ENCODE data around the gene SIPA1.
A peak's percentile ranks its signal among the peaks of the same experiment; 100 is the strongest.
"Not testable (repeated sequence)": the region's sequence is repeated elsewhere in the genome, so short reads cannot be mapped to it uniquely, and the experiment has no call there.

Gene SIPA1

DNA sequence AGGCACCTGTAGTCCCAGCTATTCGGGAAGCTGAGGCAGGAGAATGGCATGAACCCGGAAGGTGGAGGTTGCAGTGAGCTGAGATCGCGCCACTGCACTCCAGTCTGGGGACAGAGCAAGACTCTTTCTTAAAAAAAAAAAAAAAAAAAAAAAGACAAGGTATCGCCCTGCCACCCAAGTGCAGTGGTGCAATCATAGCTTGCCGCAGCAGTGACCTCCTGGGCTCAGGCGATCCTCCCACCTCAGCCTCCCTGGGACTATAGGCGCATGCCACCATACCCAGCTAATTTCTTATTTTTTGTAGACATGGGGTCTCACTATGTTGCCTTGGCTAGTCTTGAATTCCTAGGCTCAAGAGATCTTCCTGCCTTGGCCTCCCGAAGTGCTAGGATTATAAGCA, 23.0 kb downstream of the SIPA1 start:
- not testable (repeated sequence) for DNase-seq

DNA sequence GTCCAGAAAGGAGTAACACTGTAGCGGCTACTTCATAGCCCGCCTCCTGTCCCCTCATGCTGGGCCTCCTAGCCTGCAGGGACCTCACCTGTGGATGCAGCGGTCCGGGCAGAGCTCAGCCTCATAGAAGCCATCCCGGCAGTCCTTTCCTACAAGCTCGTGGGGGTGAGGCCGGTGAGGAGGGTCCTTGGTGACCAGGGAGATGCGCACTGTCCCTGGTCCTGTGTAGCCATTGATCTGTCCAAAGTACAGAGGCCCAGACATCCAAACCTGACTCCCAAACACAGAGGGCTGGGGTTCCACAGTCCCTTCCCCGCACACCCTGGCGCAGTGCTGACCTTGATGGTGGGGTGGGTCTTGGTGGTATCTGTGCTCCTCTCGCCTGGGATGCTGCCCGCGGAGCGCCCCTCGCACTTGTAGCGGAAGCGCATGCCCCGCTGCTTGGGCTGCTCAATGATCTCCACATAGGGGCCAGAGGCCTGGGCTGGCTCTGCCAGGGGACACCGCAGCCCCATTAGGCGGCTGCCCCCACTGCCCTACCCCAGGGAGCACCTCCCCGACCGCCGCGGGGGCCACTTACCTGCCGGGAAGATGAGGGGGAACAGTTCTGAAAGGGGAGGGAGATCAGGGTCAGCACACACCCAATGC, 23.8 kb downstream of the SIPA1 start:
- DNase-seq: no peak

DNA sequence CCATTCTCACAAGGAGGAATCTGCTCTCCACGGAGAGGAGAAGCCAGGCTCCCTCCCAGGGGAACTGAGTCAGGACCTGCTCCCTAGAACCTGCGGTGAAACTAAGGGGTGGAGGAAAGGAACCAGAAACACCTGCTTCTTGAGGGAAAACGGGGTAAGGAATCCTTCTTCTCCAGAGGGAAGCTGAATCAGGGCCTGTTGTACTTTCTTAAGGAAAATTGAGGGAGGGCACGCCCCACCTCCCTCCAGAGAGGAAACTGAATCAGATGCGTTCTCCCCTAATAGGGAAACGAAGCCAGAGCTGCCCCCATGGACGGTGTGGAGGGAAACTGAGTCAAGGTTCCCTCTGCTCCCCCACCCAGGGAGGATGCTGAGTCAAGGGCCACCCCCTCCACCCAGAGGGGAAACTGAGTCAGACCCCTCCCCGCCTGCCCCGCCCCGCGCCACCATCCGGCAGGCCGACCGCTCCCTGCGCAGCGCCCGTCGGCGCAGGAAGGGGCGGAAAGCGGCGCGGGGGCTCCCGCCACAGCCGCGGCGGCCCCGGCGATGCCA, 24.4 kb downstream of the SIPA1 start:
- DNase-seq: no peak

DNA sequence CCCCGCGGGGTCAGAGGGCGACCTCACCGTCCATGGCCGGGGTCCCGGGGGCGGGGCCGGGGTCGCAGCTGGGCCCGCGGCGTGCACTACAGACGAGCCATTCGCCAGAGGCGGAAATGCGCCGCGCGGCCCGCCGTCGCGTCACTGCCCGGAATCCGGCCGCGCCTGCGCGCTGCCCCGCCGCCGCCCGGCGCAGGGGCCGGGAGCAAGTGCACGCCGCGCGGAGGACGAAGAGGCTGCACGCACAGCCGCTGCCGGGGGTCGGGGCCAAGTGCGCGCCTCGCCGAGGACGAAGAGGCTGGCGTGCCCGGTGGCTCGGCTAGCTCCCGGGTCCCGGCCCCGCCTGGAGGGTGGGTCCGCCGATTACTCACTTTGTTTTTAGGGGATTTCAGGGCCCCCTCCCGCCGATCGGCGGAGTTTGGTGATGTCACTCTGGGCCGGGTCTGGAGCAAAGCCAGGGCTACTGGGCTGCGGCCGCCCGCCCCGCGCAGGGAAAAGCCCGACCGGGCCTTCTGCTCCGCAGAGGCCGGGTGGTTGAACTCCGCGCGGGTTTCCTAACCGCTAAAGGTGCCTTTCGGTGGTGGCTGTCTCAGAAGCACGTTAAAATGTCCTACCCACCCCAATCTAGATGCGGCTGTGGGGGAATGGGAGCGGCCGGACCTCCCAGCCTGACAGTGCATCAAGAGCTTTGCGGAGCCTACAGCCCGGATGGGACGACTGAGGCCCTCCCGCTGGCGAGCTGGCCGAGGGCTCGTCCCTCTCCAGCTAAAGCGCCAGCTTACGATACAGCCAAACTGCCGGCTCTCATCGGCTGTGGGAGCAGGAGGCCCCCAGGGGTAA, 25.1 kb downstream of the SIPA1 start, which contains the start of gene RELA:
Gene RELA, minus strand, starts transcription at position 118 of the 840 bp plus-strand sequence. Its CDS starts 84 bp downstream, at position 34.
- peak; percentile 83 to 92 for DNase-seq

DNA sequence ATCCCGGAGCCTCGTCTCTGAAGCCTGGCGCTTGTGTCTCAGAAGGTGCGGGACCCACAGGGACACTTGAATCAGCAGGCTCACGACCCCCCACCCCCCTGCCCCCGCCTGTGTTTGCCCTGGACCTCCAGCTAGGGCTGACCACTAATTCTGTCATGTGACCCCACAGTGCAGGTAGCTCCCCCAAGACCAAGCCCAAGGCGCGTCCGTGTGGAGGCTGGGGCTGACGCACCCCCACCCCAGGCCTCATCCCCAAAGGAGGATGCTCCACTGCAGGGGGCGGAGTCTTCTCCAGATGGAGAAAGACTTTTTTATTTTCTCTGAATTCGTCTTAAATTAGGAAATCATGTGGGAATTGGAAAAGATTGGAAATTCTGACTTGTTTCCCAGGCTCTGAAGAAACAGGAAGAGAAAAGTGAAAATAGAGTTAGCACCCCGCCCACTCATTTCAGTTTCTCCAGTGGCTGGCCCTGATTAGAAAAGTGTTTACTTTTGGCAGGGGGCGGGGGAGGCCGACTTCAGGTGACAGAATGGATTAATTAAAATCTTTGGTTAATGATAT, 25.8 kb downstream of the SIPA1 start:
- peak; percentile 65 to 69 for DNase-seq

DNA sequence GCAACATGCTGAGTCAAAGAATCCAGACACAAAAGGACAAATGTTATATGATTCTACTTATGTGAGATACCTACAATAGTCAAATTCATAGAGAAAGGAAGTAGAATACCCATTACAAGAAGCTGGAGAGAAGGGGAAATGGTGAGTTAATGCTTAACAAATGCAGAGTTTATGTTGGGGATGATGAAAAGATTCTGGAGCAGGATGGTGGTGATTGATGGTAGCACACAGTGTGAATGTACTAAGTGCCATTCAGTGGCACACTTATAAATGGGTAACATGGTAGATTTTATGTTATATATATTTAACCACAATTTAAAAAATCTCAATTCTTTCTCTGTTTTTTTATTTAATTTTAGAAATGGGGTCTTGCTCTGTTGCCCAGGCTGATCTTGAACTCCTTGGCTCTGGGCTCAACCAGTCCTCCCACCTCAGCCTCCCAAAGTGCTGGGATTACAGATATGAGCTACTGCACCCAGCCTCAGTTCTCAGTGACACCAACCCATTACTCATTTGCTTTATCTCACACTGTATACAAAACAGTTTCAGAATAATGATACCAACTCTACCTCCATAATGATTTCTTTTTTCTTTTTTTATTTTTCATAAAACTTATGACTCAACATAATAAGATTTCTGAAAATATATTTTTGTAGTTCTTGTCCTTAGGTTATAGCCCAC, 34.4 kb downstream of the SIPA1 start:
- peak in 1 of 2 donors; percentile 19 for DNase-seq

DNA sequence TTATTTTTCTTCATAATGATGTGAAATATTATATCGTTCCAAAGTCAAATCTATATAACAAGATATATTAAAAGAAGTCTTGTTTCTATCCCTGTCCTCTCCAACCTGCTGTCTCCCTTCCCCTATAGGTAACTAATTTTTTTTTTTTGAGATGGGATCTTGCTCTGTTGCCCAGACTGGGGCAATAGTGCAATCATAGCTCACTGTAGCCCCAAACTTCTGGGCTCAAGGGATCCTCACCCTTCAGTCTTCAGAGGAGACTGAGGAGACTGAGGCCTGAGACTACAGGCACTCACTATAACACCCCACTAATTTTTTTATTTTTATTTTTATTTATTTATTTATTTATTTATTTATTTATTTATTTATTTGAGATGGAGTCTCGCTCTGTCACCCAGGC, 35.1 kb downstream of the SIPA1 start:
- no peak for DNase-seq

DNA sequence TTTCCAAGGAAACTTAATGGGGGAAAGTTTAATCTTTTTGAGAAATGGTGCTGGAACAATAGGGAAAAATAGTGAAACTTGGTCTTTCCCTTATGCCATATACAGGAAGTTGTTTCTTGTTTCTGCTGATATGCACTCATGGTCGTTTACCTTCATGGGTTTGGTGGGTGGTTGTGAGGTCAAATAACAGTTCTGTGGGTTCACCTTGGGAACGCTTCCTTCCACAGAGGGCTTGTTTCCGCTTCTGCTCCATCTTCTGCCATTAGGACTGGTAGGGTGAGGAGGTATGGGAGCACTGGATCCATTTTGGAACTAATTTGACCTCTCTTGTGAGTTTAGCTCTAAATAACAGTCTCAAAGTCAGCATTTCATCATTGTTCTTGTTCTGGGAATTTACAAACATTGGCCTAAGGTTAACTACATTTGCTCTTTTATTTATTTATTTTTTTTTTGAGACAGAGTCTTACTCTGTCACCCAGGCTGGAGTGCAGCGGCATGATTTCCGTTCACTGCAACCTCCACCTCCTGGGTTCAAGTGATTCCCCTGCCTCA, 42.4 kb downstream of the SIPA1 start:
- DNase-seq: no peak

DNA sequence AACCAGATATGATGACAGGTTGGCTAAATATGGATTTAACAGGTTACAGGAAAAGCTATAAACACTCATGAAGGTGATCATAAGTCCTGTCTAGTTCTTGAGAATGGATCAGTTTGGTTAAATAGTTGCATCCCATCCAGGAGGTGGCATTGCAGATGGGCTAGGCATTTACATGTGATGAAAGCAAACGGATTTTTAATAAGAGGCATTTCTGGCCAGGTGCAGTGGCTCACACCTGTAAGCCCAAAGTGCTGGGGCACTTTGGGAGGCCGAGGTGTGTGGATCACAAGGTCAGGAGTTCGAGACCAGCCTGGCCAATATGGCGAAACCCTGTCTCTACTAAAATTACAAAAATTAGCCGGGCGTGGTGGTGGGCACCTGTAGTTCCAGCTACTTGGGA, 45.6 kb downstream of the SIPA1 start:
- not testable (repeated sequence) for DNase-seq

DNA sequence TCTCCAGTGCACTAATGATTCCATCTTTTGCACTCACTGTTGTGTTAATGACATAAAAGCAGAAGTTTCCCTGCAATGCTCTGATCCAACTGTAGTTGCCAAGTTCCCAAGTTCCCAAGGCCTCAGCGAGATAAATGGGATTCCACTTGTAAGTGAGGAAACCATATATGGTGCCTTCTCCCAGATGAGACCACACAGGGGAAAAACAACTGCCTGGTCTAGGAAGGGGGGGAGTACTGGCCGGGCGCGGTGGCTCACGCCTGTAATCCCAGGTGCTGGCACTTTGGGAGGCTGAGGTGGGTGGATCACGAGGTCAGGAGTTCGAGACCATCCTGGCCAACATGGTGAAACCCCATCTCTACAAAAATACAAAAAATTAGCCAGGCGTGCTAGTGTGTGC, 48.1 kb downstream of the SIPA1 start:
- no peak for DNase-seq

DNA sequence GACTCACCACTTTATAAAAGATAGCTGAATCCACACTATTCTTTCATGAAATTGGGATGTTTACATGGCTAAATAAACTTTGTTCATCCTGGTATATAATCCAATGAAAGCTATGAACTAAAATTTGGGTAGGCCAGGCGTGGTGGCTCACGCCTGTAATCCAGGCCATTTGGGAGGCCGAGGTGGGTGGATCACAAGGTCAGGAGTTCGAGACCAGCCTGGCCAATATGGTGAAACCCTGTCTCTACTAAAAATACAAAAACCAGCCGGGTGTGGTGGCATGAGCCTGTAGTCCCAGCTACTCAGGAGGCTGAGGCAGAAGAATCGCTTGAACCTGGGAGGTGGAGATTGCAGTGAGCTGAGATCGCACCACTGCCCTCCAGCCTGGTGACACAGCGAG, 53.9 kb downstream of the SIPA1 start:
- not testable (repeated sequence) for DNase-seq

DNA sequence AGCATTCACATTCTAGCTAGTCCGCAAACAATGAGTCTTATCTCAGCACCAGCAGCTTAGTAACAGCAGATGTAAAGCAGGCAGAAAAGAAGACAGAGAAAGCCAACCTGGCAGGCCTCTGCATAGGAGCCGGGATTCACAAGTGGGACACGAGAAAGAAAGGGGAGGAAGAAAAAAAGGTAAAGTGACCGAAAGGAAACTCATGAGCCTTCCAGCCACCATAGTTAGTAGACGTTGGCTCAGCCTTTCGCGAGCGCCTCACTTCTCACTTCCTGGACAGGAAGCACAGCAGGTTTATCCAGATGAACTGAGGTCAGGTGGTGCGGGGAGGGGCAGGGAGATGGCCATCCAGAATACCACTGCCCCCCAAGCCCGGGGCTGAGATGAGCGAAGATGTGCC, 54.5 kb downstream of the SIPA1 start:
- no peak for DNase-seq

DNA sequence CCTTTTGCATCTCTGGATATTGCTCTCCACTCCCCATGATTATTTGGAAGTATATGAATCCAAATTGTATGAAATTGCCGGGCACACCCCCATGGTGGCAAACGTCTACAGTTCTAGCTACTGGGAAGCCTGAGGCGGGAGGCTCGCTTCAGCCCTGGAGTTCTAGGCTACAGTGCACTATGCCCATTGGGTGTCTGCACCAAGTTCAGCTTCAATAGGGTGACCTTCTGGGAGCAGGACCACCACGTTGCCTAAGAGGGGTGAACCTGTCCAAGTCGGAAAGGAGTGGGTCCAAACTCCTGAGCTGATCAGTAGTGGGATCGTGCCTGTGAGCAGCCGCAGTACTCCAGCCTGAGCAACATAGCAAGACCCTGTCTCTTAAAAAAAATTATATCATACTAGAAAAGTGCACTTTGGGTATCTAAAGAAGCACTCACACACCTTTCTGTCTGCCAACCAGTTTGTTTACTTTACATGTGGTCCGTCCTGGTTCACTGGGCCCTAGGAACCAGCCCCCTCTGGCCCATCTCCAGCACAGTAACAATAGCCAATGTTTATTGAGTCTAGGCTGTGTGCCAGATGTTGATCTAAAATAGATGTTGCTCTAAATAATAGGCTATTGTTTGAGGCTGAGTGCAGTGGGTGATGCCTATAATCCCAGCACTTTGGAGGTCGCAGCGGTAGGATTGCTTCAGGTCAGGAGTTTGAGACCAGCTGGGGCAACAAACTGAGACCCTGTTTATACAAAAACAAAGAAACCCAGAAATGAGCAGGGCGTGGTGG, 57.7 kb downstream of the SIPA1 start:
- no peak for DNase-seq

DNA sequence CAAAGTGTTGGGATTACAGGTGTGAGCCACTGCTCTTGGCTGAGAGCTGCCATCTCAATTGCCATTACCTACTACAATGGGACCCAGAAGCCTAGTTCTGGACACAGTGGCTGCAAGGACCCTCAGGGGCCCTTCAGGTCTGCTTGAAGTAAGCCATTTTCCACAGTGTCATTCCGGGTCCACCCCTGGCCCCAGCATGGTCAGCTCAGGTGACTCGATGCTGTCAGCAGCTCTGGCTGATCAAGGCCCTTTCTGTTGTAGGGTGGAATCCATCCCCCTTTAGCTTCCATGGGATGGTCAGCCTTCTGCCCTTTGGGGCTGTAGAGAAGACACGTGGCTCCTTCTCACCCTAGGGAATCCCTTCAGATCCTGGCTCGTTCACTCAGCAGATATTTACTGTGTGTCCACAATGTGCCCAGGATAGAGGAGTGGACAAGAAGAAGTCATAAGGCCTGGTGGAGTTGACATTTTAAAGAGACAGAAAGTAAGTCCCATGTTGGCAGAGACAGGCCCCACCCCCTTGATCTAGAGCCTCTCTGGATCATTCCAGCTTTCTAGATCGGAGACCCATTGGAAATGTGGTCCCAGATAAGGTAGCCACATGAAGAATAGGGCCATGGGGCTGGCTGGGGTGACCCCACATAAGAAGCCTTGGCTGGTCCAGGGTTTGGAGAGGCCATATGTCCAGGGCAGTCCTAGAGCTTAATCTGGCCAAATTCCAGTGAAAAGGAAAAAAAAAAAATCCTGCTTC, 59.1 kb downstream of the SIPA1 start:
- no peak for DNase-seq

DNA sequence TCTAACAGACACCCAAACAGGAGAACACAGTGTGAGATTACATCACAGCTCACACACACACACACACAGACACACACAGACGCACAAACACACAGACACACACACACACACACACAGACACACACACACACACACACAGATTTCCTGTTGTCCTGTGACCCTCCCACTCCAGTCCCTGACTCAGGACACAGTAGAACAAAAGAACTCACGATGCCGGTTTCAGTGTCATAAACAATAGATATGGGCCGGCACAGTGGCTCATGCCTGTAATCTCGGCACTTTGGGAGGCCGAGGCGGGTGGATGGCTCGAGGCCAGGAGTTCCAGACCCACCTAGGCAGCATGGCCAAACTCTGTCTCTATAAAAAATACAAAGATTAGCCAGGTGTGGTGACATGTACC, 60.3 kb downstream of the SIPA1 start:
- DNase-seq: no peak

DNA sequence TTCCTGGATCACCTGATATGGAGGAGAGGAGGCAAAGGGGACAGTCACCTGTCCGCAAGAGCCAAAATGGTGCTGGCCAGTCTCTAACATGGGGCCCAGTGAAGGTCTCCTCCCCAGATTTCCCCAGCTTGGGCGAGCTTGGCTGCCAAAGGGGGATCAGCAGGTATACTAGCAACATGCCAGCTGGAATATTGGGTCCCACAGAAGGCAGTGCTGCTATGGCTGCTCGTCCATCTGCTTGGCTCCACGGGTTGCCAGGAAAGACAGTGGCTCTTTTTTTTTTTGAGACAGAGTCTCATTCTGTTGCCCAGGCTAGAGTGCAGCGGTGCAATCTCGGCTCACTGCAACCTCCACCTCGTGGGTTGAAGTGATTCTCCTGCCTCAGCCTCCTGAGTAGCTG, 61.4 kb downstream of the SIPA1 start:
- no peak for DNase-seq

DNA sequence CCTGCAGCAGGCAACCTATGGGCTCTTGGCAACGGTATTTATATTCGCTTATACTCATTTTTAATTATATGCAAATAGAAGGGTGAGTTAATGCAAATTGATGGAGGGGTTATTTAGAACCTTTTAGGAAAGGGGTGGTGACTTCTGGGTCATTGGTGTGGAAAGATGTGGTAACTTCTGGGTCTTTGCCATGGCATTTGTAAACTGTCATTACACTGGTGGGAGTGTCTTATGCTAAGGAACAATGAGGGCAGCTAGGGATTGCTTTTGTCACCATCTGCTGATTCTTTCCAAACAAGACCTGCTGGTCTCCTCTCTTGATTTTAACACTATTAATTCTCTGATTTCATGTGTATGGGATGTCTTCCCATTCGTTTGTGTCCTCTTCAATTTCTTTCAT, 62.5 kb downstream of the SIPA1 start:
- peak; percentile 63 for DNase-seq
